ENCODE data around the gene JPH2.
A peak's percentile ranks its signal among the peaks of the same experiment; 100 is the strongest.

GRCh38 chr20:44080646-44081267 lies 106.2 kb downstream of the JPH2 start:
- TF ChIP-seq, protein P1, sequence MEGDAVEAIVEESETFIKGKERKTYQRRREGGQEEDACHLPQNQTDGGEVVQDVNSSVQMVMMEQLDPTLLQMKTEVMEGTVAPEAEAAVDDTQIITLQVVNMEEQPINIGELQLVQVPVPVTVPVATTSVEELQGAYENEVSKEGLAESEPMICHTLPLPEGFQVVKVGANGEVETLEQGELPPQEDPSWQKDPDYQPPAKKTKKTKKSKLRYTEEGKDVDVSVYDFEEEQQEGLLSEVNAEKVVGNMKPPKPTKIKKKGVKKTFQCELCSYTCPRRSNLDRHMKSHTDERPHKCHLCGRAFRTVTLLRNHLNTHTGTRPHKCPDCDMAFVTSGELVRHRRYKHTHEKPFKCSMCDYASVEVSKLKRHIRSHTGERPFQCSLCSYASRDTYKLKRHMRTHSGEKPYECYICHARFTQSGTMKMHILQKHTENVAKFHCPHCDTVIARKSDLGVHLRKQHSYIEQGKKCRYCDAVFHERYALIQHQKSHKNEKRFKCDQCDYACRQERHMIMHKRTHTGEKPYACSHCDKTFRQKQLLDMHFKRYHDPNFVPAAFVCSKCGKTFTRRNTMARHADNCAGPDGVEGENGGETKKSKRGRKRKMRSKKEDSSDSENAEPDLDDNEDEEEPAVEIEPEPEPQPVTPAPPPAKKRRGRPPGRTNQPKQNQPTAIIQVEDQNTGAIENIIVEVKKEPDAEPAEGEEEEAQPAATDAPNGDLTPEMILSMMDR (conservative IDR thresholded peaks at IDR 0.05), result peak; percentile 97
- TF ChIP-seq ZFX (IDR thresholded peaks at IDR 0.05), result no peak

Data from C4-2B (cell line).